DMS153 (cell line): Measurements from ENCODE around the gene PLEKHA5.
A peak's percentile ranks its signal among the peaks of the same experiment; 100 is the strongest.
"Not testable (repeated sequence)": the region's sequence is repeated elsewhere in the genome, so short reads cannot be mapped to it uniquely, and the experiment has no call there.

ENCODE experiments used
- DNase-seq: peaks from one replicate; lab custom pipeline; 2025; lab: John Stamatoyannopoulos, UW

Gene PLEKHA5

GRCh38 chr12:19169222-19169621 lies 39.7 kb downstream of the PLEKHA5 start:
- DNase-seq, result no peak

- not testable (repeated sequence) for DNase-seq
These were observed 40.8 kb downstream of the PLEKHA5 start for GRCh38 chr12:19170286-19170685.

- DNase-seq, result no peak
These were observed 42.2 kb downstream of the PLEKHA5 start for GRCh38 chr12:19171731-19172130.

DNA sequence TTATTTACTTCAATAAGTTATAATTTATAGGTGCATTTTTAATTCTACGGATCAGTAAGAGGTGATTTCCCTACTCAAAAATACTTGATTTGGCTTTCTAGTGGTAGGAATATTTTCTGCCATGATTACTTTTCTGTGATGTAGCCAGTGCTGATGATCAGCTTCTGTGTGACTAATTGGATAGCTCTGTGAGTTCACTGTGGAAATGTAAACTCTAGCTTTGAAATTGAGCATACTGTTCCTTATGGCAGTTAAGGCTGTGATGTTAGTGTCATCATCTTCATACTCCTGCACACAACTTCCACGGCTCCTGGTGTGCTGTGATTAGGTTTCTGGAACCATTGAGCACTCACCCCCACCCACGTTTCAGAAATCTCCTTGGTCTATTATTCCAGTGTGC lies 48.2 kb downstream of the PLEKHA5 start:
- DNase-seq, result no peak

DNA sequence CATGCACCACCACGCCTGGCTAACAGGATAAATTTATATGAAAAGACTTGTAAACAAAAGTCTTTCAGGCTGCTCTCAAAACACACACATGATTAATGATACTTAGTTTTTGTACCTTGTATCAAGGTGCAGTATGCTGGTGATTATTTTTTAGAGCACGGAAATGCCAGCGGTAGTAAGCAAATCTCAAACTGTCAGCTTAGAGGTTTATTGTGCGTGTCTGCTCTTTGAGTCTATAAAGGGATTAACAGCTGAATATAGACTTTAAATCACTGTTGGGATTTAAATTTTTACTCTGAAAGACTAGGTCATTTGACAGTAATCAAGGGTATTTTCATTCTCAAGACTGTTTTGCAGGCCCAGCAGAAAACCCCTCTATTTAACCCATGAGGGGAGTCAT lies 50.5 kb downstream of the PLEKHA5 start:
- DNase-seq, result no peak

- DNase-seq, result no peak
These were observed 52.3 kb downstream of the PLEKHA5 start for GRCh38 chr12:19181666-19182426.

- no peak for DNase-seq
These were observed 53.7 kb downstream of the PLEKHA5 start for GRCh38 chr12:19183121-19183838.

DNA sequence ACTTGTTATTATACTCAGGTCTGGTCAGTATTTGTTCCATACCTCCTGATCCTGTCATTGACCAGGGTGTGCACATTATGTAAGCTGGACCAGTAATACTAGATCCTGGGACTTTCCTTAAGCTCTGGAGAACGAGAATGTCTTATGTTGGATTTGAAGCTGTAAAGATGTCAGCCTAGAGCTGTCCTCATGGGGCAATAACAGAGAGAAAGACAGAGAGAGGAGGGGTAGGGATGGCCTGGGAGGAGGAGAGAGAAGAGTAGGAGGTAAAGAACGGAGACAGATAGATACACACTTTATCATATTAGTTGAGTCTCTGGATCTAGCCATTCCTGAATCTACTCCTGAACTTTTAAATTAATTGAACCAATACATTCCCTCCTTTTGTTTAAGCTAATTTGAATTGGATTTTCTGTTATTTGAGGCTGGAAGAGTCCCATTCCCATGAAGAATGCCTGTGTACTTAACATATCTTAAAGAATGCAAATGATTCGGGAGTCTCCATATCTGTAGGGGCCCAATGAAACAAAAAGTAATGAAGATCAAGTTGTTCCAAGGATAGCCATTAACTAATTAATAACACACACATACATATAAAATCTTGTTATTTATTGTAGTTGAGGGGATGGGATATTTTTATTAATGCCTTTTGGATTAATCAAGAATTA lies 55.9 kb downstream of the PLEKHA5 start:
- no peak for DNase-seq

GRCh38 chr12:19186722-19187661 lies 57.5 kb downstream of the PLEKHA5 start:
- DNase-seq, result peak; percentile 22

DNA sequence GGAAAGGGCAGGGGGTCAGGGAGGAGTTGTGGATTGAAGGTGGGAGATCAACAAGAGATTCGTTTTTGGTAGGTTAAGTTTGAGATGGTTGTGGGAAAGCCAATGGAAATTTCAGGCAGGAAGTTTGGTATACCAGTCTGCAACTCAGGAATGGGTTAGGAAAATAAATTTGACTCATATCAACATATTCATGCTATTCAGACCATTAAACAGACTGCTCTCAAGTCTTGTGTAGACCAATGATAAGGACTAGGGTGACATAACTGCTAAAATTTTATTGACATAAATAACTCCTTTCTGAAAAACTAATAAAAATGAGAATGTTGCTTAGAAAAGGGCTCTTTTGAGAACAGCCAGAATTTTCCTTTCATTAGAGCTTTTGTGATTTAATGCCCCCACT lies 60.0 kb downstream of the PLEKHA5 start:
- DNase-seq, result no peak

DNA sequence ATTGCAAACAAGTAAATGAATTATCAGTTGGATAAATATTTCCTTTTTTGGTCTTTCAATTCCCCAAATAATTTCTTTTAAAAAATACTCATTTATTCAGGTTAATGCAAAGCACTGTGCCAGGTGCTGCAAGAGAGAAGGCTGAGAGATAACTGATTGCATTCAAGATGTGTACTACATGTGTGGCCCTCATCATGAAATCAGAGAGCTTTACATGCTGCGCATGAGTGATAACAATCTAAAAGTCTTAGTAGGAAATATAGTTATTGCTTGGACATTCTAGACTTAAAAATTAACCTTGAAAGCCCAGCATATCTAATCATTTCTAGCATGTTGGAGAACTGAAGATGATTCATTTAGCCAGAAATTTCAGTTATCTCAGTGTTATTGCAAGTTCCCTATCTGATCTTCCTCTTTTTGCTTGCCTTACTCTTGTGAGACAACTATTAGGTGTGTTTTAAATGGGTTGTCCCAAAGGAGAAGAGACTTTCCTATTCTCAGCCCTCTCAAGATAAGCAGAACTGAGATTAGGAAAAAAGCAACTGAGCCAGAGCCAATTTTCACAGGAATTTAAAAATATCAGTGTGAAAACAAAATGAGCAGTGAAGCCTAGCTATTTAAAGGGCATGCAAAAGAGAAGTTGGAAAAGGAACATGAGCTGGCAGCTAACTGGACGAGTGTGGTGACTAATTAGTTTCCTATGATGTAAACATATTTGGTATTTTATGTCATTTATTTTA lies 60.9 kb downstream of the PLEKHA5 start:
- no peak for DNase-seq

- DNase-seq, result no peak
These were observed 61.6 kb downstream of the PLEKHA5 start for GRCh38 chr12:19191089-19191488.

GRCh38 chr12:19191563-19191962 lies 62.0 kb downstream of the PLEKHA5 start:
- no peak for DNase-seq

- DNase-seq, result no peak
These were observed 63.2 kb downstream of the PLEKHA5 start for GRCh38 chr12:19192710-19193109.

GRCh38 chr12:19194963-19195362 lies 65.4 kb downstream of the PLEKHA5 start:
- no peak for DNase-seq

- DNase-seq, result peak; percentile 6
These were observed 67.6 kb downstream of the PLEKHA5 start for GRCh38 chr12:19196959-19197630.

DNA sequence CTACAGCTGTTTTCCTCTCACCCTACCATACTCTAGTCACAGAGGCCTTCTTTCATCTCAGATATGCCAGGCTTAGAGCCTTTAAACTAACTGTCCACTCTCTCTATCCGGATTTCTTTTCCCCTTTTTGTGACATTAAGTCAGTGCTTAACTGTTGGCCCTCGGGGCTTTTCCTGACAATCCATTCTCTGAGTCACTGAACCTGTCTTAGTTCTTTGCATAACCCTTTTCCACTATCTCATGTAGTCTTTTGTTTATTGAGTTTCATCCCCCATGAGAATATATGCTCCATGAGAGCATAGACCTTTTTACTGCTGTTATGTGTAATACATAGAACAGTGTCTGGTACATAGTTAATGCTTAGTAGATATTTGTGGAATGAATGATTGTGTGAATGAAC lies 68.7 kb downstream of the PLEKHA5 start:
- DNase-seq, result no peak

GRCh38 chr12:19199332-19199731 lies 69.8 kb downstream of the PLEKHA5 start:
- no peak for DNase-seq

DNA sequence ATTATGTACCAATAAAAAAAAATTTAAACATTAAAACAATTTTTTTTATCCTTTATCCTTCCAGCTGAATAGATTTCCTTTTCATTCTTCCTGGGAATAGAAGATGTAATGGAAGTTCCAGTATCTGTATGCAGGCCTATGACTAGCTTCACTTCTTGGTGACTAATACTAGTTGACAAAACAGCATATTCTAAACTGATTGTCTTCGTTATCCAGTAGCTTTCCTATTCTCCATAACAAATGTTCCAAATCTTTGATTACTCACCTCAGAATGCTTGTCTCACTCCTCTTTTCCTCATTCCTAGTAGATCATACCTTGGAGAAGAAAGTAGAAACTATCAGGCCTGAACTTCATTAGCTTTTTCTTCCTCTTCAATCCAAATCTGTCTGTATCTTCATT lies 70.7 kb downstream of the PLEKHA5 start:
- no peak for DNase-seq

DNA sequence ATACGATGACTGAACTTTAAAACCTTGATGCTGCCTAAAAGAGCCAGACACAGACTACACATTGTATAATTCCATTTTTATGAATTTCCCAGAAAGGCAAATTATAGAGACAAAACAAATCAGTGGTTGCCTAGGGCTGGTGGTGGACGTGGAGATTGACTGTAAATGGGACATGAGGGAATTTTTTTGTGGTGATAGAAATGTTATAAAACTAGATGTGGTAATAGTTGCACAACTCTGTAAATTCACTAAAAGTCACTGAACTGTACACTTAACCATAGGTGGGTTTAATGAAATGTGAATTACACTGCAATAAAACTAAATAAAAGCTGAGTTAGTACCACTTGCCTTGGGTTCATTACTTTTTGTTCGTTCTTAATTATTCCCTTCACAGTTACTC lies 72.1 kb downstream of the PLEKHA5 start:
- no peak for DNase-seq

- no peak for DNase-seq
These were observed 73.5 kb downstream of the PLEKHA5 start for GRCh38 chr12:19203013-19203412.
